Endothelial cell of umbilical vein (primary cell): ENCODE data around the gene ARHGAP21. TPM values are rescaled to one million over a fixed set of nuclear protein-coding genes. Genes with fewer than 3 reads are reported as not detected.

Experiments used
- BruUV-seq: library from RNA; stranded (reverse); fragments of 400-500 nt; replicated peaks from 2 replicates; lab custom pipeline; 2021; lab: Mats Ljungman, UMichigan
- CTCF ChIA-PET: fragments of 300-600, 350-600 bp; sonication (Branson Sonifier 250); formaldehyde crosslinking; loops from one replicate; lab custom pipeline; 2021; ENCODE audit warnings: antibody characterized with exemption, inconsistent platforms; lab: Charles Lee
- POLR2A ChIA-PET: fragments of 300-600, 350-600 bp; sonication (Branson Sonifier 250); formaldehyde crosslinking; loops from one replicate; lab custom pipeline; 2021; ENCODE audit warnings: antibody characterized with exemption, inconsistent platforms; lab: Charles Lee
- DNase-seq: peaks from one replicate; pipeline ENCODE4 v3.0.0-alpha.2; 2011; ENCODE audit warnings: low read depth, low spot score
- FAIRE-seq: peaks from 2 replicates; lab custom pipeline; 2011; peaks lifted over from hg19 to GRCh38; lab: Jason Lieb, UNC
- H2AFZ ChIP-seq: 2 replicates; pipeline ENCODE4 v1.6.0; 2012; ENCODE audit warnings: low read depth, low read length, control low read depth, inconsistent platforms
- H3K27ac ChIP-seq: 2 replicates; pipeline ENCODE4 v1.5.1; 2011; ENCODE audit warnings: low read depth, mild to moderate bottlenecking, control low read depth, low read length, moderate library complexity; ENCODE audit not compliant: insufficient read depth
- H3K27me3 ChIP-seq, 2 experiments: 2 replicates each; pipeline versions ENCODE4 v1.6.0 to v1.6.1; 2011; ENCODE audit warnings: low read length in 2 of 2, mixed read lengths in 1 of 2; ENCODE audit not compliant: control insufficient read depth in 2 of 2, insufficient read depth in 2 of 2
- H3K36me3 ChIP-seq, 2 experiments: 2 replicates in 1 of 2; 3 replicates in 1 of 2; pipeline ENCODE4 v1.5.1; 2011; ENCODE audit warnings: low read length in 2 of 2, mild to moderate bottlenecking in 1 of 2, moderate library complexity in 1 of 2; ENCODE audit not compliant: control insufficient read depth in 2 of 2, insufficient read depth in 2 of 2; ENCODE audit errors: extremely low read depth in 1 of 2
- H3K4me1 ChIP-seq: 3 replicates; pipeline ENCODE4 v1.5.1; 2011; ENCODE audit warnings: mild to moderate bottlenecking, low read length; ENCODE audit not compliant: control insufficient read depth, insufficient read depth; ENCODE audit errors: extremely low read depth
- H3K4me2 ChIP-seq: 2 replicates; pipeline ENCODE4 v1.6.1; 2011; ENCODE audit warnings: low read length, control low read depth, mixed read lengths; ENCODE audit not compliant: insufficient read depth
- H3K4me3 ChIP-seq, 3 experiments: fragments of 200-600 bp in 1 of 3; sonication (generic), shearing (Covaris generic) in 1 of 3; replicated peaks in 1 of 3; 2 replicates each; pipeline ENCODE4 v1.5.1; 2011 to 2016; ENCODE audit warnings: control low read depth in 3 of 3, low read length in 3 of 3, mild to moderate bottlenecking in 2 of 3, inconsistent platforms in 1 of 3, low read depth in 1 of 3, moderate library complexity in 1 of 3; ENCODE audit not compliant: insufficient read depth in 1 of 3
- H3K79me2 ChIP-seq: 2 replicates; pipeline ENCODE4 v1.6.0; 2012; ENCODE audit warnings: low read length, inconsistent platforms; ENCODE audit not compliant: control insufficient read depth, insufficient read depth
- H3K9ac ChIP-seq: replicated peaks from 2 replicates; pipeline ENCODE3; 2011; ENCODE audit warnings: low read length, control low read depth; ENCODE audit not compliant: insufficient read depth; ENCODE audit errors: extremely low read depth
- H3K9me1 ChIP-seq: replicated peaks from 3 replicates; pipeline ENCODE4 v1.6.0; 2011; ENCODE audit warnings: mild to moderate bottlenecking, low read length; ENCODE audit not compliant: control insufficient read depth, insufficient read depth; ENCODE audit errors: extremely low read depth
- H3K9me3 ChIP-seq: replicated peaks from 2 replicates; pipeline ENCODE4 v1.5.1; 2012; ENCODE audit warnings: low read length, inconsistent platforms; ENCODE audit not compliant: control insufficient read depth, insufficient read depth
- H4K20me1 ChIP-seq: replicated peaks from 2 replicates; pipeline ENCODE3; 2011; ENCODE audit warnings: mild to moderate bottlenecking, low read length; ENCODE audit not compliant: control insufficient read depth, insufficient read depth; ENCODE audit errors: extremely low read depth
- CTCF ChIP-seq, 2 donors: IDR thresholded peaks; 1 replicate in 1 of 2; 2 replicates in 1 of 2; pipeline ENCODE4 v1.5.1; 2011; ENCODE audit warnings: low read length in 2 of 2, mild to moderate bottlenecking in 2 of 2, moderate library complexity in 2 of 2, control low read depth in 1 of 2, inconsistent platforms in 1 of 2, low read depth in 1 of 2; ENCODE audit not compliant: insufficient read depth in 1 of 2; ENCODE audit errors: extremely low read depth in 1 of 2
- EZH2 ChIP-seq: IDR thresholded peaks from 2 replicates; pipeline ENCODE4 v1.6.1; 2012; ENCODE audit warnings: borderline replicate concordance, low read depth, mild to moderate bottlenecking, moderate library complexity, low read length, inconsistent platforms; ENCODE audit not compliant: severe bottlenecking
- FOS ChIP-seq: IDR thresholded peaks from 2 replicates; pipeline ENCODE4 v1.6.1; 2011; ENCODE audit warnings: mild to moderate bottlenecking, low read length, moderate library complexity, borderline replicate concordance; ENCODE audit not compliant: insufficient read depth
- GATA2 ChIP-seq: IDR thresholded peaks from 2 replicates; pipeline ENCODE4 v1.7.0; 2011; ENCODE audit warnings: low read depth, mild to moderate bottlenecking, moderate library complexity, mixed read lengths, low read length; ENCODE audit not compliant: insufficient read length, insufficient read depth
- JUN ChIP-seq: IDR thresholded peaks from 2 replicates; pipeline ENCODE4 v1.6.1; 2011; ENCODE audit warnings: borderline replicate concordance, low read depth; ENCODE audit not compliant: insufficient read length, insufficient read depth
- MAX ChIP-seq: IDR thresholded peaks from 2 replicates; pipeline ENCODE4 v1.6.1; 2011; ENCODE audit not compliant: insufficient read depth, insufficient read length
- MYC ChIP-seq: IDR thresholded peaks from one replicate; pipeline ENCODE4 v1.6.1; 2011; ENCODE audit warnings: mild to moderate bottlenecking, low read depth, low read length
- POLR2A ChIP-seq: IDR thresholded peaks from 2 replicates; pipeline ENCODE4 v1.6.1; 2012; ENCODE audit warnings: low read depth, mild to moderate bottlenecking, control low read depth, low read length
- POLR2AphosphoS5 ChIP-seq: IDR thresholded peaks from 2 replicates; pipeline ENCODE4 v1.6.1; 2012; ENCODE audit warnings: low read depth, mild to moderate bottlenecking, control low read depth, low read length, moderate library complexity; ENCODE audit not compliant: insufficient read depth
- dilution Hi-C: fragments of 300-500 bp; cut with MboI; formaldehyde crosslinking; loops from one replicate; pipeline ENCODE4 v1.15.0; 2019; ENCODE audit warnings: low sequenced_read_pairs; ENCODE audit not compliant: extremely low pct_ligation_motif_present
- intact Hi-C: fragments of 100-400 bp; cut with micrococcal nuclease; formaldehyde crosslinking; loops from one replicate; pipeline ENCODE4 v1.10.0; 2022
- polyA plus RNA-seq, 4 experiments: library from polyadenylated mRNA; depleted of rRNA in 3 of 4; stranded (reverse) in 3 of 4; unstranded in 1 of 4; fragments of >200 nt; gene quantifications; 2 replicates each; pipeline versions ENCODE4 v1.2.1 to v1.2.3, GENCODE V29; 2011 to 2012; ENCODE audit warnings: missing spikeins in 1 of 4
- total RNA-seq: library from RNA; stranded (reverse); gene quantifications from 2 replicates; pipeline ENCODE4 v1.2.3, GENCODE V29; 2021

The ARHGAP21 gene
- total and polyA plus RNA-seq, 2 donors (not counting 3 experiments of a cell fraction or from before 2014, with no cell fraction given): 29.5 to 97.8 TPM

GRCh38 chr10:24756283-24756682 is 32.6 kb upstream of the ARHGAP21 start:
- Histone ChIP-seq H3K4me3 (no peak overlapping the region), H3K27ac (no peak overlapping the region), H2AFZ (no peak overlapping the region), H3K79me2 (no peaks in the 10 kb centered on the region), H4K20me1 (no peaks in the 10 kb centered on the region), H3K9me3 (no peaks in the 10 kb centered on the region), H3K4me2 (no peak overlapping the region), H3K9ac (no peak overlapping the region), H3K4me1 (no peaks in the 10 kb centered on the region), H3K9me1 (no peaks in the 10 kb centered on the region), H3K36me3 (no peaks in the 10 kb centered on the region), H3K27me3 (no peaks in the 10 kb centered on the region)
- no TSS peak for BruUV-seq
- dilution Hi-C loops: no loop called here
- POLR2A ChIA-PET: no interaction called here
- no peak for TF ChIP-seq FOS
- TF ChIP-seq POLR2AphosphoS5: no peak
- no peak for TF ChIP-seq CTCF (IDR thresholded peaks at IDR 0.05; ENCODE audit: extremely low read depth in 1 of 2, insufficient read depth in 1 of 2, low read depth in 1 of 2, low read length in 2 of 2)
- TF ChIP-seq MAX: no peak
- TF ChIP-seq MYC: no peak
- TF ChIP-seq EZH2: no peak
- TF ChIP-seq JUN: no peak
- TF ChIP-seq POLR2A: no peak
- no peak for TF ChIP-seq GATA2
- no peak for DNase-seq
- intact Hi-C loops: no loop called here
- no peak for FAIRE-seq
- CTCF ChIA-PET: no interaction called here
